Transverse colon (tissue), 4 donors: ENCODE data around the gene PDCD6IP.

Experiments used
- POLR2A ChIP-seq: fragments of 450-650 bp; IDR thresholded peaks from one replicate; pipeline ENCODE4 v1.6.1; 2016; ENCODE audit warnings: antibody characterized with exemption, mild to moderate bottlenecking, moderate library complexity
- POLR2AphosphoS5 ChIP-seq, 3 donors: sonication (generic); formaldehyde crosslinking; IDR thresholded peaks; one replicate each; pipeline ENCODE4 v1.6.1; 2016; ENCODE audit warnings: antibody characterized with exemption in 3 of 3
- TF ChIP-seq, protein P1 (sequence below), 5 experiments: fragments of 200-600 bp in 3 of 5; fragments of 450-650 bp in 2 of 5; sonication (generic) in 3 of 5; IDR thresholded peaks; 1 replicate in 2 of 5; 2 replicates in 3 of 5; pipeline ENCODE4 v1.5.1; 2016 to 2017; ENCODE audit warnings: antibody characterized with exemption in 5 of 5, inconsistent platforms in 3 of 5, mild to moderate bottlenecking in 2 of 5, moderate library complexity in 1 of 5

GRCh38 chr3:33889394-33890039 is 91.1 kb downstream of the PDCD6IP start:
- TF ChIP-seq, protein P1, sequence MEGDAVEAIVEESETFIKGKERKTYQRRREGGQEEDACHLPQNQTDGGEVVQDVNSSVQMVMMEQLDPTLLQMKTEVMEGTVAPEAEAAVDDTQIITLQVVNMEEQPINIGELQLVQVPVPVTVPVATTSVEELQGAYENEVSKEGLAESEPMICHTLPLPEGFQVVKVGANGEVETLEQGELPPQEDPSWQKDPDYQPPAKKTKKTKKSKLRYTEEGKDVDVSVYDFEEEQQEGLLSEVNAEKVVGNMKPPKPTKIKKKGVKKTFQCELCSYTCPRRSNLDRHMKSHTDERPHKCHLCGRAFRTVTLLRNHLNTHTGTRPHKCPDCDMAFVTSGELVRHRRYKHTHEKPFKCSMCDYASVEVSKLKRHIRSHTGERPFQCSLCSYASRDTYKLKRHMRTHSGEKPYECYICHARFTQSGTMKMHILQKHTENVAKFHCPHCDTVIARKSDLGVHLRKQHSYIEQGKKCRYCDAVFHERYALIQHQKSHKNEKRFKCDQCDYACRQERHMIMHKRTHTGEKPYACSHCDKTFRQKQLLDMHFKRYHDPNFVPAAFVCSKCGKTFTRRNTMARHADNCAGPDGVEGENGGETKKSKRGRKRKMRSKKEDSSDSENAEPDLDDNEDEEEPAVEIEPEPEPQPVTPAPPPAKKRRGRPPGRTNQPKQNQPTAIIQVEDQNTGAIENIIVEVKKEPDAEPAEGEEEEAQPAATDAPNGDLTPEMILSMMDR (IDR thresholded peaks at IDR 0.05) = no peak
- TF ChIP-seq POLR2A = no peak
- no peak for TF ChIP-seq POLR2AphosphoS5 (IDR thresholded peaks at IDR 0.05)
